A549 (cell line): Measurements from ENCODE around the gene COX4I2.

ENCODE experiments used
- CHD4 ChIP-seq: fragments of 200-600 bp; sonication (generic); IDR thresholded peaks from 2 replicates; pipeline ENCODE4 v1.6.1; 2016; ENCODE audit warnings: antibody characterized with exemption, mild to moderate bottlenecking, borderline replicate concordance
- KDM1A ChIP-seq: fragments of 200-600 bp; sonication (generic); IDR thresholded peaks from 2 replicates; pipeline ENCODE4 v1.6.1; 2016; ENCODE audit warnings: low read depth, mild to moderate bottlenecking
- TFCP2L1 ChIP-seq: fragments of 250-450 bp; sonication (Bioruptor Pico); IDR thresholded peaks from 2 replicates; pipeline ENCODE4 v1.5.0; 2021; ENCODE audit warnings: mild to moderate bottlenecking
- TP53 ChIP-seq: fragments of 250-450 bp; sonication (Bioruptor Pico); IDR thresholded peaks from 2 replicates; pipeline ENCODE4 v1.5.0; 2021; ENCODE audit warnings: mild to moderate bottlenecking, moderate library complexity
- TF ChIP-seq, protein P1 (sequence below): fragments of 450-650 bp; IDR thresholded peaks from 2 replicates; pipeline ENCODE4 v1.6.1; 2014; ENCODE audit warnings: antibody characterized with exemption
- TF ChIP-seq, protein P2 (sequence below): fragments of >200 bp; sonication (Bioruptor Twin); formaldehyde crosslinking; IDR thresholded peaks from 3 replicates; pipeline ENCODE4 v1.5.1; 2016

DNA sequence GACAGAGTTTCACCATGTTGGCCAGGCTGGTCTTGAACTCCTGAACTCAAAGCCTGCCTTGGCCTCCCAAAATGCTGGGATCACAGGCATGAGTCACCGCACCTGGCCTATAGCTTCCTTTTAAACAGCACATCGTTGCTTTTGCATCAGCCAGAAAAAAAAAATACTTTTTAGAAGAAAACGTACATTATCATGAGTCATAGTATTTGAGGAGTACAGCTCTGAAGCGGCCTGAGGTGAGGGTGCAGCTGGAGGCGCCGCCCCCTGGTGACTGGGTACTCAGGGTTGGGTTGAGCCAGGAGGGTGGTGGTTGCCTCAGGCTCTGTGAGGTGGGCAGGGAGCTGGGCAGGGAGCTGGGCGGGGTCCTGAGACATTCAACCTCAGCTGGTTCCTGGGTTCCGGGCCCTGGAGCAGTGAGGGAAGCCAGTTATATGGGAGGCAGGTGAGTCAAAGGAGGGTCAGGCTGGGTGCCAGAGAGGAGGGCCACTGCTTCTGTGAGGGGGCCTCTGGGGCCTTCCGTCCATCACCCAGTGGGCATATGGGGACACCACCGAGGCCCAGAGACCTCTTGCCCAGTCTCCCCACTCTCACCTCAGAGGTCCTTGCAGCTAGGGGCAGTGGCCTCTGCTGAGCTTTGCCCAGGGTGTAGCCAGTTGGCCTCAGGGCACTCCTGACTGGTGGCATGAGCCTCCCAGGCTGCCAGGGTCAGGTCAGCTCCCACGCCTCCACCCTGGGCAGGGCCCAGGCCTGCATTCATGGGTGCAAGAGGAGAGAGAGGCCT, 44.3 kb upstream of the COX4I2 start:
- TF ChIP-seq, protein P1, sequence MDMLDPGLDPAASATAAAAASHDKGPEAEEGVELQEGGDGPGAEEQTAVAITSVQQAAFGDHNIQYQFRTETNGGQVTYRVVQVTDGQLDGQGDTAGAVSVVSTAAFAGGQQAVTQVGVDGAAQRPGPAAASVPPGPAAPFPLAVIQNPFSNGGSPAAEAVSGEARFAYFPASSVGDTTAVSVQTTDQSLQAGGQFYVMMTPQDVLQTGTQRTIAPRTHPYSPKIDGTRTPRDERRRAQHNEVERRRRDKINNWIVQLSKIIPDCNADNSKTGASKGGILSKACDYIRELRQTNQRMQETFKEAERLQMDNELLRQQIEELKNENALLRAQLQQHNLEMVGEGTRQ = no peak
- TF ChIP-seq CHD4 = 0 out of 2 replicates have a peak, but pooled peaks have one; percentile 40
- TF ChIP-seq KDM1A = no peak
- TF ChIP-seq TP53 (CRISPR knock-in tag) = peak; percentile 64; the same call in 1 of the 2 replicates
- TF ChIP-seq, protein P2, sequence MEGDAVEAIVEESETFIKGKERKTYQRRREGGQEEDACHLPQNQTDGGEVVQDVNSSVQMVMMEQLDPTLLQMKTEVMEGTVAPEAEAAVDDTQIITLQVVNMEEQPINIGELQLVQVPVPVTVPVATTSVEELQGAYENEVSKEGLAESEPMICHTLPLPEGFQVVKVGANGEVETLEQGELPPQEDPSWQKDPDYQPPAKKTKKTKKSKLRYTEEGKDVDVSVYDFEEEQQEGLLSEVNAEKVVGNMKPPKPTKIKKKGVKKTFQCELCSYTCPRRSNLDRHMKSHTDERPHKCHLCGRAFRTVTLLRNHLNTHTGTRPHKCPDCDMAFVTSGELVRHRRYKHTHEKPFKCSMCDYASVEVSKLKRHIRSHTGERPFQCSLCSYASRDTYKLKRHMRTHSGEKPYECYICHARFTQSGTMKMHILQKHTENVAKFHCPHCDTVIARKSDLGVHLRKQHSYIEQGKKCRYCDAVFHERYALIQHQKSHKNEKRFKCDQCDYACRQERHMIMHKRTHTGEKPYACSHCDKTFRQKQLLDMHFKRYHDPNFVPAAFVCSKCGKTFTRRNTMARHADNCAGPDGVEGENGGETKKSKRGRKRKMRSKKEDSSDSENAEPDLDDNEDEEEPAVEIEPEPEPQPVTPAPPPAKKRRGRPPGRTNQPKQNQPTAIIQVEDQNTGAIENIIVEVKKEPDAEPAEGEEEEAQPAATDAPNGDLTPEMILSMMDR = no peak
- TF ChIP-seq TFCP2L1 (CRISPR knock-in tag) = no peak
